NB4 (cell line): ENCODE data around the gene RPS25.

Experiments
- CTCF ChIP-seq: IDR thresholded peaks from one replicate; pipeline ENCODE4 v1.5.1; 2012; ENCODE audit warnings: low read depth, low read length
- POLR2A ChIP-seq: IDR thresholded peaks from 2 replicates; pipeline ENCODE4 v1.6.1; 2011; ENCODE audit warnings: mild to moderate bottlenecking; ENCODE audit not compliant: insufficient read length; ENCODE audit errors: extremely low read depth

GRCh38 chr11:119049081-119049480 is 30.9 kb upstream of the RPS25 start:
- TF ChIP-seq POLR2A, result no peak
- TF ChIP-seq CTCF, result no peak
